GM21529 (cell line): Measurements from ENCODE around the gene INSRR.
A peak's percentile ranks its signal among the peaks of the same experiment; 100 is the strongest.

Experiments used
- ATAC-seq: cut with Tn5 transposase; IDR thresholded peaks from one replicate; pipeline ENCODE4 v1.9.1; 2021; ENCODE audit not compliant: unreplicated experiment

The INSRR gene

DNA sequence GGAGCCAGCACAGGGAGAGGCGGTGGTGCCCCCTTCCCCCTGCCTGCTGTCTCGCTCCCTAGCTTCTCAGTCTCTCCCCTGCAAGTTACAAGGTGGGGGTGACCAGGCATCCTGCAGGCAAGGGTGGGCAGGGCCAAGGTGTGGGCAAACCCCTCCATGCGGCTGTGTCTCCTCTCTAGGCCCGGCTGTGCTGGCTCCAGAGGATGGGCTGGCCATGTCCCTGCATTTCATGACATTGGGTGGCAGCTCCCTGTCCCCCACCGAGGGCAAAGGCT is 16.4 kb upstream of the INSRR start:
- no peak for ATAC-seq

DNA sequence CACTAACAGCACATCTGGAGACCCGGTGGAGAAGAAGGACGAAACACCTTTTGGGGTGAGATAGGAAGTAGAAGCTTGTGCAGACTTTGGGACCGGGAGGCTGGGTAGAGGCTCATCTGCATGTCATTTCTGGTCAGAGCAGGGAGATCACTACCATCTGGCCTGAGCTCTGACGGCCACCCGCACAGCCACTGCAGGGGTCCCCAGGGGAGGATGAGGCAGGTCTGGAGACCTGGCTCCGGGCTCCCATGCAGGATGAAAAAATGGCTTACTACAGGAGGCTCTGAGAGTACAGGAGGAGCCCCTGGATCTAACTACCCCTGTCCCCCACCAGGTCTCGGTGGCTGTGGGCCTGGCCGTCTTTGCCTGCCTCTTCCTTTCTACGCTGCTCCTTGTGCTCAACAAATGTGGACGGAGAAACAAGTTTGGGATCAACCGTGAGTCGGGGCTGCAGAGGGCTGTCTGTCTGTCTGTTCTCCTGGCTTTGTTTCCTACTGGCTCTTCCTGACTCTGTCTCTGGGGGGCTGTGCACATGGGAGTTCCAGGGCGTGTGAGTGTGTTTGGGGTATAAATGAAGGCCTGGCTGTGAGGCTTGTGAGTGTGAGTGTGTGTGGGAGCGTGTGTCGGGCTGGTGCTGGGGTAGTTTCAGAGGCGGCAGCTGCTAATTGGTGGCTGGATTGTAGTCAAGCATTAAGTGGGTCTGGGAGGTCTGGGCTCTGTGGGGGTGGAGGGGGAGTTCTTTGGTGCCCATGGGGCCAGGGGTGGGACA is 15.8 kb upstream of the INSRR start:
- no peak for ATAC-seq

DNA sequence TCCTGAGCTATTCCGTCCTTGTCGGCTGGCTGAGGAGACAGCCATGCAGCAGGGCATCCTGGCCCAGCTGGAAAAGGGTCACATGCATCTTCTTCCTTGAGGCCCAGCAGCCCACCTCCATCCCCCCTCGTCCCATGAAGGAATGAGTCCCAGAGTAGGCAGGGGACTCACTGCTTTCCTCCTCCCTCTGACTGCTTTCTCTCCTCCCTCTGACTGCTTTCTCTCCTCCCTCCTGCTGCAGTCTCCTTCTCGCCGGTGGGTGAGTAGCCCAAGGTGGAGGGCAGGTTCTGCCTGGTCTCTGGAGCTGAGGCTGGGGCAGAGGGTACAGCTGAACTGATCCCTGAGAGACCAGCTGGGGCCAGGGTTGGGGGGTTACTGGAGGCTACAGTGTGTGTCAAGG is 15.2 kb upstream of the INSRR start:
- ATAC-seq: no peak

DNA sequence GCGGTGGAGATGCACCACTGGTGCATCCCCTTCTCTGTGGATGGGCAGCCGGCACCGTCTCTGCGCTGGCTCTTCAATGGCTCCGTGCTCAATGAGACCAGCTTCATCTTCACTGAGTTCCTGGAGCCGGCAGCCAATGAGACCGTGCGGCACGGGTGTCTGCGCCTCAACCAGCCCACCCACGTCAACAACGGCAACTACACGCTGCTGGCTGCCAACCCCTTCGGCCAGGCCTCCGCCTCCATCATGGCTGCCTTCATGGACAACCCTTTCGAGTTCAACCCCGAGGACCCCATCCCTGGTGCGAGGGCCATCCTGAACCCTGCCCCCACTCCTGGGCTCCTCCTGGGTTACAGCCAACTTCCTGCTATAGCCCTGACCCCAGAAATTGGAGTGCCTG is 14.7 kb upstream of the INSRR start:
- ATAC-seq: no peak

DNA sequence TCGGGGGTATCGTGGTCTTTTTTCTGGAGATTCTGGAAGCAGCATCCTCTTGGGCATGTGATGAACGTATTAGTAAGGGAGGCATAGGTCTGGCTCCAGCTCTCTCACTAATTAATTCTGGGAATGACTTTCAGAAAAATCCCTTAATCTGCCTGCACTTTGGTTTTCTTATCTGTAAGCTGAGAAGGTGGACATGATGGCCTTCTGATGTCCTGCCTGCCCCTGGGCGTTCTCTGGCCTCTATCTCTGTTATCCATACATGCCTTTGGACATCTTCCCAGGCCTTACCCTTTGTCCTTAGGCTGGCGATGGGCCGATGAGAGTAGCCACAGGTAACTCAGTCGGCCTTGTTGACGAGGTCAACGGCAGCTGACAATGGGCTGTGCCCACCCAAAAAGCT is 10.5 kb upstream of the INSRR start:
- no peak for ATAC-seq

DNA sequence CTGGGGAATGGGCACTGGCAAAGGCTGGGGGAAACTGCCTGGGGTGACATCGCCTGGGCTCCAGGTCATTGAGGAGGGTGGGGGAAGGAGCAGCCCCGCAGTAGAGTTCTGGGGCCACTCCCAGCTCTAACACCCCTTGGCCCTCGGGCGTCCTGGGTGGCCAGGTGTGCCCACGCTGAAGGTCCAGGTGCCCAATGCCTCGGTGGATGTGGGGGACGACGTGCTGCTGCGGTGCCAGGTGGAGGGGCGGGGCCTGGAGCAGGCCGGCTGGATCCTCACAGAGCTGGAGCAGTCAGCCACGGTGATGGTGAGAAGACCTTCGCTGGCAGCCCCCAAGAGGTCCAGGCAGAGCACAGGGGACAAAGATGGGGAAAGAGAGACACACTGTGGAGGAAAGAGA is 9.4 kb upstream of the INSRR start:
- ATAC-seq: no peak

DNA sequence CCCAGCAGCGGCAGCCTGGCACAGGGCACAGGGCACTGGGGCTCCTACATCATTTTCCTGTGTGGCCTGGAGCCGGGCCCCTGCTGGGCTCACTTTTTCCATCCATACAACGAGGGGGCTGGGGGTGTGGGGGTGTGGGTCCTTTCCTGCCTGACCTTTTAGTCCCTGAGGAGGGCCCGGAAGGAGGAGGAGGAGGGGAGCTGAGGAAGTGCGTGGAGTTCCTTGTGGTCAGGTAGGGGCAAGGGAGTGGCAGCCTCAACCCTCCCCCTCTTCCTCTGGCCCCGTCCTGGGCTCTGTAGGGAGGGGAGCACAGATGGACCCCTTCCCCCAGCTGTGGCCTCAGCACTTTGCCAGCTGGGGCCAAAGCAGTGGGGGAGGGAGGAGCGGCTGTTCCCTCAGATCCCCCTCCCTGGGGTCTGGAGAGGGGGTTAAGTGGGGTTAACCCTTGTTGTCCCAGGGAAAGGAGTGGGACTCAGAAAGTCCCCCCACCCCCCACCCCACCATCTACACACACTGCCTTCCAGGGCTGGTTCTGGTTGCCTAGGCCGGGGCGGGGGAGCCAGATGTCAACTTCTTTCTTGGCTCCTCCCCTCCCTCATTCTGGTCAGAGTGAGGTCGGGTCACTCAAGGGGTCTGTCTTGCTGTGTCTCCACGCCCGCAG is 7.5 kb upstream of the INSRR start:
- no peak for ATAC-seq

DNA sequence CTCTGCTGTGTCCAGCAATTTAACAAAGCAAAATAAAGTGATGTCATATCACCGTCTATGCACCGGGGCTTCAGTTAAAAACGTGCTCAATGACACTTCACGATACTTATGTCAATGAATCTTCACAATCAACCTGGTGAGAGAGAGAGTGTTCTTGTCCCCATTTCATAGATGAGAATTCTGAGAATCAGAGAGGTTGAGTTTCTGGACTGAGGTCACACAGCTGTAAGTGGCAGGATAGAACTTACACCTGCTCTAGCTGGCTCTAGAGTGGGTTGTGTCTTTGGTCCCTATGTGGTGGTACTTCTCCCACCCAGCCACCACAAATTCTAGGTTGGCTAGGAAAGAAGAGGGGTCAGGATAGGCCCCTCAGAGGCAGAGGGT is 6.9 kb upstream of the INSRR start:
- ATAC-seq: no peak

DNA sequence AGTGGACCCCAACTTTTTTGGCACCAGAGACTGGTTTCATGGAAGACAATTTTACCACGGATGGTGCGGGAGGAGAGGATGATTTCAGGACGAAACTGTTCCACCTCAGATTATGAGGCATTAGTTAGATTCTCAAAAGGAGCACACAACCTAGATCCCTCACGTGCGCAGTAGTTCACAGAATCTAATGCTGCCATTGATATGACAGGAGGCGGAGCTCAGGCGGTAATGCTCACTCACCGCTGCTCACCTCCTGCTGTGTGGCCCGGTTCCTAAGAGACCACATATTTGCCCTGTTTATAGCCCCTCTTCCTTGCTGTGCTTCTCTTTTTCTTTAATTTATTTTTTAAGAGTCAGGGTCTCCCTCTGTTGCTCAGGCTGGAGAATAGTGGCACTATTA is 6.3 kb upstream of the INSRR start:
- no peak for ATAC-seq

DNA sequence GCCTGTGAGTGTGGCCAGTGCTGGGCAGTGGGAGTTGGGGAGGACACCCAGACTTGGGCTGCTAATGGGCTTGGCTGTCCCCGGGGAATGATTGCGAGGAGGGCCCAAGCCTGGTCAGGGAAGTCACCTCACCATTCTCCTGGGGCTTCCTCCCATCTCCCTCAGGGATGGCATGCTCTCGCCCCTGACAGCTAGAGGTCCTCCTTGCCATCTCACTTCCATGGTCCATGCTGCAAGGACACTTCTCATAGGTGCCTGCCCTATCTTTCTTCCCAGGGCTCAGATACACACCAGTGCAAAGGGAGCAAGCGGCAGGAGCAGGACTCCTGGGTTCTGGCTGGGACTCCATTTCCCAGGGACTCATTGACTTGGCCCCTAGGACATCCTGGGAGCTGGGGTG is 5.9 kb upstream of the INSRR start:
- ATAC-seq: no peak

DNA sequence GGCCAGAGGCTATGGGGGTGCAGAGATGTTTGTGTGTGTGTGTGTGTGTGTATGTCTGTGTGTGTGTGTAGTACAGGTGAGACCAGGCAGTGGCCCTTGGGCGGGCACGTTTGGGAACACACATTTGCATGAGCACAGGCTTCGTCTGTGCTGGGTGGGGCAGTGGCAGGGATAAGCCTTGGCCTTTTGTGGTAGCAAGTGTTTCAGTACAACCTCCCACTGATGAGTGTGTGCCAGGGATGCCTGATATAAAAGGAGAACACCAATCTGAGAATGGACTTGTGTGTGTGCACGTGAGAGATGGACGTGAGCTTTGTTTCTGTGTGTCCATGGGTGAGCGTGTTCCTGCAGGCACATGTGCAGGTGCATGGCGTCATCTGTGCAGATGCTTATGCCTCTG is 4.7 kb upstream of the INSRR start:
- no peak for ATAC-seq

DNA sequence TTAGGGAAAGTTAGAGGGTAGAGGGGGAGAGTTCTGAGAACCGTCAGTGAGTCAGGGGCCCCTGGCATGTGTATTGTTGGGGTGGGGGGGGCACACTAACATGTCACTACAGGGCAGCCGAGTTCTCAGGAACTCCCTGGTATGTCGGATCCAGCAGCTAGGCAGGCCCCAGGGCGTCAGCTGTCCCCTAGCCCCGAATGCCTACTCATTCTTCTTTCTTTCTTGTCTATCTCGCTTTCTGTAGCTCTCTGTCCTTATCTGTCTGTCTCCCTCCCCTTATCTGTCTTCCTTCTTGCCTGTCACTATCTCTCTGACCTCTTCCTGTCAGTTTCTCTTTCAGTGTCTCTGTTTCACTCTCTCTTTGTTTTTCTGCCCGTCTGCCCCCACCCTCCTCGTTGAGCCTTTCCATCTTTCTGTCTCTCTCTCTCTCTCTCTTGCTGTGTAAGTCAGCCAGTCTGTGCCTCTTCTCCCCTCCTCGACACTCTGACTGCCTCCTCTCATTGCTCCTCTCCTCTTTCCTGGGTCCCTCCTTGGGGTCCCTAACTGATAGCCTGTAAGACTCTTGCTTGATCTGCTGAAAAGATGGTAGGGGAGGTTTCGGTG is 4.2 kb upstream of the INSRR start:
- ATAC-seq: no peak

DNA sequence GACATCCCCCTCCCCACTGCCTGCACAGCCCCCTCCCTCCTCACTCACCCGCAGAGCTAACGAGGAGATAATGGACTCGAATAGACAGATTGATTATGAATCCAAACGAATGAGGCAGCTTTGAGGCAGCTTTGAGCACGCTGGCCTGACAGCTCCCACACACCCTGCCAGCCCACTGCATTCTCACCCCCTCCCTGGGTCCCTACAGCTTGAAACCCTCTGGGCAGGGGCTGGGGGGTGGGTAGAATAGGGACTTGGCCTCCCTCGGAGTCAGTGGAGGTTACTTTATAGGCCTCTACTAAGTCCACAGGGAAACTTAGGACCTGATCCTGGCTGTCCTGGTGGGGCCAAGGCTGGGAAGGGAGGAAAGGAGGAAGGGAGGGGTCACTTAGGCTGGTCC is 3.7 kb upstream of the INSRR start:
- ATAC-seq: no peak

DNA sequence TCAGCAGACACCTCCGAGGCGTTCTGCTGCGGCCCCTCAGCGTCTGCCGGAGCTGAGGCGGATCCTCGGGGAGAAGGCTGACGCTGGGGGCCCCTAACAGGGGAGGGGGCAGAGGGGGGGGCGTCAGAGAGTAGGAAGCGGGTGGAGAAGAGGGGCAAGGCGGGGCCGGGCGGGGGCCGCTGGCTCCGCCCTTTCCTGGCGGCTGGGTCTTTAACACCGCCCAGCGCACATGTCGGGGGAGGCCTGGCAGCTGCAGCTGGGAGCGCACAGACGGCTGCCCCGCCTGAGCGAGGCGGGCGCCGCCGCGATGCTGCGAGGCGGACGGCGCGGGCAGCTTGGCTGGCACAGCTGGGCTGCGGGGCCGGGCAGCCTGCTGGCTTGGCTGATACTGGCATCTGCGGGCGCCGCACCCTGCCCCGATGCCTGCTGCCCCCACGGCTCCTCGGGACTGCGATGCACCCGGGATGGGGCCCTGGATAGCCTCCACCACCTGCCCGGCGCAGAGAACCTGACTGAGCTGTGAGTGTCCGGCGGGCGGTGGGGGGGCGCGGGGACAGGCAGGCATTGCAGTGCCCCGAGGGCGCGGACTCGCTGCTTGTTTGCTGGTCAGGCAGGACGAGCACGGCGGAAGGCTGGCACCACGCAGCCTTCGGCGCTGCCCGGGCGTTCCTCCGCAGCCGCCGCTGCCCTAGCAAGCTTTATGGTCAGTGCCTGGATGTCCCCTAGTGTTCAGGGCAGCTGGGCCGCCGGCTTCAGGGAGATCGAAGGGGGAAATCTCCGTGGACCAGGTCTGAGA is 1.9 kb upstream of the INSRR start, which contains the start of gene NTRK1:
TSS of gene NTRK1 (plus strand) at position 238 of the 796 bp plus-strand sequence. CDS start at position 308, 70 bp downstream.
- no peak for ATAC-seq

DNA sequence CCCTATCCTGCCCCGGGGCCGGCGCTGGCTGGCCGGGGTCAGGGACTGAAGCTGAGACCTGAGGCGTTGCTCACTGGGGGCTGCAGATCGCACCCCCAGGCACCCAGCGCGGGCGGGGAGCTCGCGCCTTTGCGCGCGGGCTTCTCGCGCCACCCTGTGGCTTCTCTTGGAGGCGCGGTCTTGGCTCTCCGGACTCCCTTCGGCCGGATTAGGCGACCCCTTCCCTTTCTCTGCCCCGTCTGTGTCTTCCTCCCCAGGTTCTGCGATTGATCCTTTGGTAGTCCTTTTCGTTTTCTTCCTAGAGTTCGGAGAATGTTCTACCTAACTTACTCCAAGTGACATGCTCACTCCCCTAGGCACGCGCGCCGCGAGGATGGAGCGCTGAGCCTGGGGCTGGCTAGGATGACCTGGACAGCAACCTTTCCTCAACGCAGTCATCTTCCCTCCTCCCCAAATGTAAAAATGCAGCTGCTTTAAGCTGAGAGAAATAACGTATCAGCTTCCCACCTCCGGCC is 1.3 kb upstream of the INSRR start:
- peak; percentile 53 for ATAC-seq

DNA sequence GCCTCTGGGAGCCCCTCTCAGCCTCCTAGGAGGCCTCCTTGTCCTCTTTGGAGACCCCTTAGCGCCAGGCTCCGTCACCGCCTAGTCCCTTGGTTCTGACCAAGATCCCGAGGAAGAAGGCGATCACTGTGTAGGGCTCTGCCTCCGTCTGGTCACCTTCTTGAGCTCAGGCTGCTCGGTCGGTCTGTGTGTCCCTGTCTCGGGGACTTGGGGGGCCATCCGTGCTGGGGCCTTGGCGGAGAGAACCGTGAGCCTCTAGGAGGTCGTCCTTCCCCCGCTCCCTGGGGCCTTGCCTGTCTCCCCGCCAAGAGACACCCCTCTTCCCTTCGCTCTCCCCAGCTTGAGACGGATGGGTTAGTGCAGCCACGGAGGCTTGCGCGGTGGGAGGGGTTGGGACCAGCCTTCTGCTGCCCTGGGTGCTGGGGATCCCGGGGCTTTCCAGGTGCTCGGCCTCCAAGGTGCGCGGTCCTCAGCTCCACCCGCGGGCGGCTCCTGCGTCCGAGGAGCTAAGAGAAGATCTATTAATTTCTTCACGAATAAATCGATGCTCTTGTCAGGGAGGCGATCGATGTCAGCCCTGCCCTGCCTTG is 701 bp upstream of the INSRR start:
- no peak for ATAC-seq

DNA sequence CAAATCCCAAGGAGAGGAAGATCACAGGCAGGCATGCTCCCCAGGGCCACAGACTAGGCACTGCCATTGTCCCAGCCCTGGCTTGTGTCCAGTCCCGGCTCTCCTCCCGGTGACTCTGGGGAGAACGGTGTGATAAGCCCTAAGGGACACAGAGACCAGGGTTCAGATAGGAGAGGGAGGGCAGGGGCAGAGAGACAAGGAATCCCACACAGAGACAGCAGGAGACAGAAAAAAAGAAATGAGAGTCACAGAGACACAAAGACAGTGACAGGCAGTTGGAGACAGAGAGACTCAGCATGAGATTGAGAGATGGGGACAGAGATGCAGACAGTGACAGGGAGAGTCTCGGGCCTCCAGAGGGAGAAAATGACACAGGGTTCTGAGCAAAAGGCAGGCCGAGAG is 361 bp downstream of the INSRR start:
- ATAC-seq: no peak

DNA sequence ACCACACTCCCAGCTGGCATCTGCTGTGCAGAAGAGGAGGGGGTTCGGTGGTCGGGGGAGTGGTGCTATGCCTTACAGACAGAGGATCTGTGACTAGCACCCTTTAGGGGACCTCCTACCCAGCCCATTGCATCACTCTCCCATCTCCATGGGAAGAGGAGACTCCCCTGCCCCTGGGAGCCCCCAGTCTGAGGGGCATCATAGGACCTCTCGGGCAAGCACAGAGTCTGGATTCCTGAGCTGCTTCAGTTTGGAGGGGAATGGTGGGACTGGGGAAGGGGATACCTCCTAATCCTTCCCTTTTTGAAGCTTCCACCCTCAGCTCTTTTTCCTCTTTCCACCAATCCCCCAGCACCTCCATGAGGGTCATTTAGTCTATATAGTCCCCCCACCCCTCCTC is 1.4 kb downstream of the INSRR start:
- no peak for ATAC-seq

DNA sequence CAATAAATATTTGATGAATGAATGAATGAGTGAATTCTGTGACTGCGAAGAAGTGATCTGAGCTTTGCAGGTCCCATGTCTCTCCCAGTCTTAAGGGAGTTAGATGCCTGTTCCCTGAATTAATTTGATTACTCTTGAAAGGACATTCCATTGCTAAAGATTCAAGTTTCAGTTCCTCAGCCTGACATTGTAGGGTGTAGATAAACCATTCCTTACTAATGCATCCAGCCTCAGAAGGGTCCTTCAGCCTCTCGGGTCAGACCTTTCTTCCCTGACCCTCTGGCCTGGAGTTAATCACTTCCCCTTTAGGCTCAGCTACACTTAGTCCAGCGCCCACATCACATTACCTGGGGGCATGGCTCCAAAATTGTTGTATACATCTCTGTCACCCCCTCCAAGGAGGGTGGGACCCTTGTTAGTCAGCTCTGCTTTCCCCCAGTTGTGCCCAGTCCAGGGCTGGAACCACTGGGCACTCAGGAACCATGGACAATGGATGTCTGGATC is 2.6 kb downstream of the INSRR start:
- no peak for ATAC-seq

DNA sequence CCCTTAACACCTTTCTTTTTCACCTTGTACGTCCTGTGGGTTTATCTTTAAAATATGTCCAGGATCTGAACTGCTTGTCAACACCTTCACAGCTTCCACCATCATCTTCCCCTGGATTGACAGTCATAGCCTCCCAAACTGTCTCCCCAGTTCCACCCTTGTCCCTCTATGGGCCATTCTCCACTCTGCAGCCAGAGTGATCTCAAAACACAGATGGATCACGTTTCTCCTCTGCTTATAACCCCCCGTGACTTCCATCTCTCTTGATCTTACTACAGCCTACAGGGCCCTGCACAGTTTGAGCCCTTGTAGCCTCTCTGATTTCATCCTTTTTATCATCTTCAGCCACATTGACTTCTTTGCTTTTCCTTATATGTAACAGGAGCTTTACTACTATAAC is 4.3 kb downstream of the INSRR start:
- no peak for ATAC-seq

DNA sequence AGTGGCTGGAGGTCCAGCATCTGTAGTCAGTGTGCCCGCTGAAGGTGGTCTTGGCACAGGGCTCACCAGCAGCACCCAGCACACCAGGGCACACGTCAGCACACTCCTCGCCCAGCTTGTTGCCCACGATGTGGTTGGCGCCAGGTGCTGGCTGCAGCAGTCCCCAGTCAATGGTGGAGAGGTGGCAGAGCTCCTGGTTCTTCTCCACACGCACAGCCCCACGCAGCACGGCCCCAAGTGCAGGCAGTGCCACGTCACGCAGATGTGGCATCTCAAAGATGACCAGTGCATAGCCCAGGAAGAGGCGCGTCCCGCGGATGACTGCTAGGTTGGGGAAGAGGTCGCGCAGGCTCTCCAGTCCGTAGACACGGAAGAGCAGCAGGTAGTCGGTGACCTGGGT is 5.2 kb downstream of the INSRR start:
- no peak for ATAC-seq
